GM12878 (cell line): ENCODE results near the gene AKAP13. TPM values are rescaled to one million over a fixed set of nuclear protein-coding genes. Genes with fewer than 3 reads are reported as not detected.

ENCODE experiments used
- CBFB ChIP-seq: IDR thresholded peaks from 2 replicates; pipeline ENCODE4 v1.6.1; 2016; ENCODE audit warnings: antibody characterized with exemption, low read depth
- HDAC6 ChIP-seq: fragments of 200-600 bp; sonication (generic); IDR thresholded peaks from one replicate; pipeline ENCODE4 v1.8.0; 2017; ENCODE audit warnings: antibody characterized with exemption; ENCODE audit not compliant: unreplicated experiment
- NBN ChIP-seq: fragments of 450-650 bp; IDR thresholded peaks from 2 replicates; pipeline ENCODE4 v1.6.1; 2016
- NFIC ChIP-seq: IDR thresholded peaks from 2 replicates; pipeline ENCODE4 v1.6.1; 2012; ENCODE audit warnings: low read depth, mild to moderate bottlenecking, inconsistent platforms, low read length, moderate library complexity
- POLR2A ChIP-seq: IDR thresholded peaks from 2 replicates; pipeline ENCODE4 v1.6.1; 2011; ENCODE audit warnings: low read depth, mild to moderate bottlenecking, low read length
- TAF1 ChIP-seq: IDR thresholded peaks from 2 replicates; pipeline ENCODE4 v1.6.1; 2011; ENCODE audit warnings: mild to moderate bottlenecking, low read depth, low read length, borderline replicate concordance
- TCF12 ChIP-seq: IDR thresholded peaks from 2 replicates; pipeline ENCODE4 v1.6.1; 2011; ENCODE audit warnings: low read depth, mild to moderate bottlenecking, low read length
- polyA plus RNA-seq, 11 experiments: library from polyadenylated mRNA; depleted of rRNA in 4 of 11; unstranded in 6 of 11; stranded (reverse) in 5 of 11; fragments of >200 nt; fragmentation: Nextera tagmentation in 4 of 11; fragmentation: Illumina TruSeq in 1 of 11; extraction: Ambion mirVana in 4 of 11; extraction: Trizol in 1 of 11; gene quantifications; 1 replicate in 1 of 11; 2 replicates in 10 of 11; pipeline versions ENCODE4 v1.2.1 to v1.2.3, GENCODE V29; 2011 to 2016; ENCODE audit warnings: inconsistent platforms in 2 of 11, missing spikeins in 2 of 11, low read depth in 1 of 11
- total RNA-seq, 4 experiments: library from RNA; depleted of rRNA in 3 of 4; stranded (reverse); fragments of >200 nt in 3 of 4; fragmentation: Illumina TruSeq in 1 of 4; extraction: Trizol in 1 of 4; gene quantifications; 2 replicates each; pipeline versions ENCODE4 v1.2.1 to v1.2.3, GENCODE V29; 2013 to 2021
- TF ChIP-seq, protein P1 (sequence below): fragments of 450-650 bp; formaldehyde crosslinking; IDR thresholded peaks from 2 replicates; pipeline ENCODE4 v1.4.0; 2020; ENCODE audit warnings: mild to moderate bottlenecking, moderate library complexity
- TF ChIP-seq, protein P2 (sequence below): fragments of 450-650 bp; formaldehyde crosslinking; IDR thresholded peaks from 2 replicates; pipeline ENCODE4 v1.5.0; 2022; ENCODE audit warnings: mild to moderate bottlenecking, missing genetic modification characterization
- TF ChIP-seq, protein P3 (sequence below): IDR thresholded peaks from 2 replicates; pipeline ENCODE4 v1.6.1; 2012; ENCODE audit warnings: low read length, inconsistent platforms

AKAP13 gene
- total and polyA plus RNA-seq, 10 of the 15 experiments (the other 5 are each of a cell fraction or from before 2014, with no cell fraction given) = 14.4 to 74.9 (median 55.1) TPM

DNA sequence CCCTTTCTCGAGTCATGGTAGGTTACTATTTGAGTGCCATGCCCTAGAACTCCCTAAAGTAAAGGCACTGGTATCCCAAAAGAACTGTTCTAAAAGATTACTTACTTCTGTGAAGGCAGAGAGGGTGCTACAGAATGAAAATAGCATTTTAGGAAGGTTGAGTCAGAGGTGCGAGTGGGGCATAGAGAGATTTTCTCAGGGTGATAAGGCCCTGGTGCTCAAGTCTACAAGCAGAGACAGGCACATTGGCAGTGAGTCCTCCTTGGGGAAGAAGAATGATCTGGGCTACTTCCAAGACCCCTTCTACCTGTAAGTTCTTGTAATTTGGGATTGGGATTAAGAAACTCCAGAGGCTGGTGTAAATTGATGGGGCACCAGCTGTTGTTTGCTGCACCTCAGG lies 96.7 kb downstream of the AKAP13 start (continued):
- no peak for TF ChIP-seq TAF1
- TF ChIP-seq POLR2A = no peak
- TF ChIP-seq TCF12 = no peak
- no peak for TF ChIP-seq HDAC6
- TF ChIP-seq, protein P1, sequence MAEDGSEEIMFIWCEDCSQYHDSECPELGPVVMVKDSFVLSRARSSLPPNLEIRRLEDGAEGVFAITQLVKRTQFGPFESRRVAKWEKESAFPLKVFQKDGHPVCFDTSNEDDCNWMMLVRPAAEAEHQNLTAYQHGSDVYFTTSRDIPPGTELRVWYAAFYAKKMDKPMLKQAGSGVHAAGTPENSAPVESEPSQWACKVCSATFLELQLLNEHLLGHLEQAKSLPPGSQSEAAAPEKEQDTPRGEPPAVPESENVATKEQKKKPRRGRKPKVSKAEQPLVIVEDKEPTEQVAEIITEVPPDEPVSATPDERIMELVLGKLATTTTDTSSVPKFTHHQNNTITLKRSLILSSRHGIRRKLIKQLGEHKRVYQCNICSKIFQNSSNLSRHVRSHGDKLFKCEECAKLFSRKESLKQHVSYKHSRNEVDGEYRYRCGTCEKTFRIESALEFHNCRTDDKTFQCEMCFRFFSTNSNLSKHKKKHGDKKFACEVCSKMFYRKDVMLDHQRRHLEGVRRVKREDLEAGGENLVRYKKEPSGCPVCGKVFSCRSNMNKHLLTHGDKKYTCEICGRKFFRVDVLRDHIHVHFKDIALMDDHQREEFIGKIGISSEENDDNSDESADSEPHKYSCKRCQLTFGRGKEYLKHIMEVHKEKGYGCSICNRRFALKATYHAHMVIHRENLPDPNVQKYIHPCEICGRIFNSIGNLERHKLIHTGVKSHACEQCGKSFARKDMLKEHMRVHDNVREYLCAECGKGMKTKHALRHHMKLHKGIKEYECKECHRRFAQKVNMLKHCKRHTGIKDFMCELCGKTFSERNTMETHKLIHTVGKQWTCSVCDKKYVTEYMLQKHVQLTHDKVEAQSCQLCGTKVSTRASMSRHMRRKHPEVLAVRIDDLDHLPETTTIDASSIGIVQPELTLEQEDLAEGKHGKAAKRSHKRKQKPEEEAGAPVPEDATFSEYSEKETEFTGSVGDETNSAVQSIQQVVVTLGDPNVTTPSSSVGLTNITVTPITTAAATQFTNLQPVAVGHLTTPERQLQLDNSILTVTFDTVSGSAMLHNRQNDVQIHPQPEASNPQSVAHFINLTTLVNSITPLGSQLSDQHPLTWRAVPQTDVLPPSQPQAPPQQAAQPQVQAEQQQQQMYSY (CRISPR knock-in tag) = no peak
- TF ChIP-seq, protein P2, sequence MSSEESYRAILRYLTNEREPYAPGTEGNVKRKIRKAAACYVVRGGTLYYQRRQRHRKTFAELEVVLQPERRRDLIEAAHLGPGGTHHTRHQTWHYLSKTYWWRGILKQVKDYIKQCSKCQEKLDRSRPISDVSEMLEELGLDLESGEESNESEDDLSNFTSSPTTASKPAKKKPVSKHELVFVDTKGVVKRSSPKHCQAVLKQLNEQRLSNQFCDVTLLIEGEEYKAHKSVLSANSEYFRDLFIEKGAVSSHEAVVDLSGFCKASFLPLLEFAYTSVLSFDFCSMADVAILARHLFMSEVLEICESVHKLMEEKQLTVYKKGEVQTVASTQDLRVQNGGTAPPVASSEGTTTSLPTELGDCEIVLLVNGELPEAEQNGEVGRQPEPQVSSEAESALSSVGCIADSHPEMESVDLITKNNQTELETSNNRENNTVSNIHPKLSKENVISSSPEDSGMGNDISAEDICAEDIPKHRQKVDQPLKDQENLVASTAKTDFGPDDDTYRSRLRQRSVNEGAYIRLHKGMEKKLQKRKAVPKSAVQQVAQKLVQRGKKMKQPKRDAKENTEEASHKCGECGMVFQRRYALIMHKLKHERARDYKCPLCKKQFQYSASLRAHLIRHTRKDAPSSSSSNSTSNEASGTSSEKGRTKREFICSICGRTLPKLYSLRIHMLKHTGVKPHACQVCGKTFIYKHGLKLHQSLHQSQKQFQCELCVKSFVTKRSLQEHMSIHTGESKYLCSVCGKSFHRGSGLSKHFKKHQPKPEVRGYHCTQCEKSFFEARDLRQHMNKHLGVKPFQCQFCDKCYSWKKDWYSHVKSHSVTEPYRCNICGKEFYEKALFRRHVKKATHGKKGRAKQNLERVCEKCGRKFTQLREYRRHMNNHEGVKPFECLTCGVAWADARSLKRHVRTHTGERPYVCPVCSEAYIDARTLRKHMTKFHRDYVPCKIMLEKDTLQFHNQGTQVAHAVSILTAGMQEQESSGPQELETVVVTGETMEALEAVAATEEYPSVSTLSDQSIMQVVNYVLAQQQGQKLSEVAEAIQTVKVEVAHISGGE (CRISPR knock-in tag) = no peak
- TF ChIP-seq, protein P3, sequence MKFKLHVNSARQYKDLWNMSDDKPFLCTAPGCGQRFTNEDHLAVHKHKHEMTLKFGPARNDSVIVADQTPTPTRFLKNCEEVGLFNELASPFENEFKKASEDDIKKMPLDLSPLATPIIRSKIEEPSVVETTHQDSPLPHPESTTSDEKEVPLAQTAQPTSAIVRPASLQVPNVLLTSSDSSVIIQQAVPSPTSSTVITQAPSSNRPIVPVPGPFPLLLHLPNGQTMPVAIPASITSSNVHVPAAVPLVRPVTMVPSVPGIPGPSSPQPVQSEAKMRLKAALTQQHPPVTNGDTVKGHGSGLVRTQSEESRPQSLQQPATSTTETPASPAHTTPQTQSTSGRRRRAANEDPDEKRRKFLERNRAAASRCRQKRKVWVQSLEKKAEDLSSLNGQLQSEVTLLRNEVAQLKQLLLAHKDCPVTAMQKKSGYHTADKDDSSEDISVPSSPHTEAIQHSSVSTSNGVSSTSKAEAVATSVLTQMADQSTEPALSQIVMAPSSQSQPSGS = no peak
- no peak for TF ChIP-seq CBFB
- TF ChIP-seq NFIC = no peak
- TF ChIP-seq NBN = no peak
